Ovary (tissue), 9 donors: ENCODE data around the gene TBC1D3B. TPM values are rescaled to one million over a fixed set of nuclear protein-coding genes. Genes with fewer than 3 reads are reported as not detected.
"Not testable (repeated sequence)": the region's sequence is repeated elsewhere in the genome, so short reads cannot be mapped to it uniquely, and the experiment has no call there.

Experiments
- DNase-seq, 5 donors: peaks; one replicate each; pipeline ENCODE4 v3.0.0-alpha.2; 2019 to 2020
- H3K27ac ChIP-seq, 2 donors: fragments of 200-600 bp; one replicate each; pipeline versions ENCODE4 v1.5.1 to v1.8.0; 2019 to 2022
- H3K27me3 ChIP-seq: fragments of 200-600 bp; one replicate; pipeline ENCODE4 v1.8.0; 2022
- H3K36me3 ChIP-seq: fragments of 200-600 bp; sonication (generic); one replicate; pipeline ENCODE4 v1.5.1; 2019
- H3K4me1 ChIP-seq: one replicate; pipeline ENCODE4 v1.8.1; 2013; ENCODE audit warnings: mild to moderate bottlenecking, moderate library complexity; ENCODE audit not compliant: insufficient read depth
- H3K4me3 ChIP-seq: fragments of 200-600 bp; sonication (generic); one replicate; pipeline ENCODE4 v1.5.1; 2017
- H3K9me3 ChIP-seq, 2 donors: fragments of 200-600 bp in 1 of 2; sonication (generic) in 1 of 2; one replicate each; pipeline versions ENCODE4 v1.5.1 to v1.8.1; 2013 to 2019; ENCODE audit warnings: mild to moderate bottlenecking in 1 of 2, moderate library complexity in 1 of 2
- EP300 ChIP-seq: sonication (generic); formaldehyde crosslinking; IDR thresholded peaks from one replicate; pipeline ENCODE4 v1.6.1; 2017; ENCODE audit warnings: antibody characterized with exemption
- POLR2A ChIP-seq: fragments of 450-650 bp; IDR thresholded peaks from one replicate; pipeline ENCODE4 v1.6.1; 2017; ENCODE audit warnings: antibody characterized with exemption, mild to moderate bottlenecking, moderate library complexity
- WGBS, 3 donors: extraction: QIAGEN DNeasy Blood & Tissue Kit in 1 of 3; methylation state at CpG; one replicate each; pipeline versions ENCODE4 v1.1.5 to v1.1.7; 2013 to 2017; 5-methylcytosine and 5-hydroxymethylcytosine counted together
- intact Hi-C, 4 donors: fragments of 100-400 bp; cut with DNase I; formaldehyde crosslinking; loops; one replicate each; pipeline versions ENCODE4 v1.11.0 to v1.15.1; 2022 to 2023
- polyA plus RNA-seq, 2 donors: library from polyadenylated mRNA; stranded (reverse); fragments of 200-250 nt in 1 of 2; fragments of 350-450 nt in 1 of 2; fragmentation: Illumina TruSeq in 1 of 2; extraction: RNeasy Lipid Tissue Mini Kit (QIAGEN cat#74804) in 1 of 2; gene quantifications; one replicate each; pipeline ENCODE4 v1.2.3, GENCODE V29; 2013 to 2014
- total RNA-seq, 7 donors: library from RNA; depleted of rRNA in 2 of 7; stranded (reverse); fragments of >200 nt in 2 of 7; fragmentation: NEBNext Ultra II Directional in 3 of 7; extraction: Animal tissue kit (Norgen Biotek cat#: 25700) in 3 of 7; gene quantifications; one replicate each; pipeline versions ENCODE4 v1.1.0 to v1.2.4, GENCODE V29; 2016 to 2023
- TF ChIP-seq, protein P1 (sequence below), 3 donors: fragments of 450-650 bp in 2 of 3; fragments of 200-600 bp in 1 of 3; IDR thresholded peaks; one replicate each; pipeline versions ENCODE4 v1.5.1 to v1.8.0; 2016 to 2022; ENCODE audit warnings: antibody characterized with exemption in 3 of 3, mild to moderate bottlenecking in 1 of 3
- donor health status: DM: no; HTN: no; CAD: no; lungs with moderate emphysema.
- donor health status: DM: no; HTN: no; CAD: no.
- donor health status: Bipolar disorder and iron deficiency.
- donor health status: DM: yes; HTN: yes; CAD: no.
- donor health status: DM: no; HTN: no; CAD: no.
- donor health status: DM: yes; HTN: yes; CAD: no.

Gene TBC1D3B
- total and polyA plus RNA-seq, 9 donors: 1.1 to 11.5 (median 4.5) TPM; not detected in 1

GRCh38 chr17:36198831-36199465, 22.5 kb upstream of the TBC1D3B start:
- 56 to 60% (median 57%) methylated on average over 7 of the region's 7 CpGs for WGBS, 3 donors
- H3K4me3 ChIP-seq: no peak overlapping the region
- H3K27ac ChIP-seq: no peak overlapping the region
- H3K4me1 ChIP-seq: peaks cover 5% of the 10 kb centered on the region
- intact Hi-C loops: no loop called here
- no peaks in the 10 kb centered on the region for H3K36me3 ChIP-seq
- no peak for DNase-seq
- H3K9me3 ChIP-seq: no peaks in the 10 kb centered on the region
- TF ChIP-seq, protein P1, sequence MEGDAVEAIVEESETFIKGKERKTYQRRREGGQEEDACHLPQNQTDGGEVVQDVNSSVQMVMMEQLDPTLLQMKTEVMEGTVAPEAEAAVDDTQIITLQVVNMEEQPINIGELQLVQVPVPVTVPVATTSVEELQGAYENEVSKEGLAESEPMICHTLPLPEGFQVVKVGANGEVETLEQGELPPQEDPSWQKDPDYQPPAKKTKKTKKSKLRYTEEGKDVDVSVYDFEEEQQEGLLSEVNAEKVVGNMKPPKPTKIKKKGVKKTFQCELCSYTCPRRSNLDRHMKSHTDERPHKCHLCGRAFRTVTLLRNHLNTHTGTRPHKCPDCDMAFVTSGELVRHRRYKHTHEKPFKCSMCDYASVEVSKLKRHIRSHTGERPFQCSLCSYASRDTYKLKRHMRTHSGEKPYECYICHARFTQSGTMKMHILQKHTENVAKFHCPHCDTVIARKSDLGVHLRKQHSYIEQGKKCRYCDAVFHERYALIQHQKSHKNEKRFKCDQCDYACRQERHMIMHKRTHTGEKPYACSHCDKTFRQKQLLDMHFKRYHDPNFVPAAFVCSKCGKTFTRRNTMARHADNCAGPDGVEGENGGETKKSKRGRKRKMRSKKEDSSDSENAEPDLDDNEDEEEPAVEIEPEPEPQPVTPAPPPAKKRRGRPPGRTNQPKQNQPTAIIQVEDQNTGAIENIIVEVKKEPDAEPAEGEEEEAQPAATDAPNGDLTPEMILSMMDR (IDR thresholded peaks at IDR 0.05): no peak
- TF ChIP-seq POLR2A: no peak
- no peak for TF ChIP-seq EP300
- no peaks in the 10 kb centered on the region for H3K27me3 ChIP-seq

DNA sequence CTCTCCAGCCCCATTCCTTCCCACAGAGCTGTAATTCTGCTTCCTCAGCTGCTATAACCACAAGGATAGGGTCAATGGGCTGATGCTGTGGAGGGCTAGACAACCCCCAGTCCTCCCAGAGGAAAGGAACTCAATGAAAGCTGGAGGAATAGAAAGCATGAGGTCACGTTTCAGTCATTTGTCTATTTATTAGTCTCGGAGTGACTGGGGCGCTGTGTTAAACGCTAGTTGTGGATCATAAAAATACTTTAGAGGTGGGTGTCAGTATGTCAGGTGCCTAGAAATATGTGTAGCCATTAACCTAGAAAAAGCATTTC, 20.9 kb upstream of the TBC1D3B start:
- TF ChIP-seq, protein P1 (IDR thresholded peaks at IDR 0.05): no peak
- TF ChIP-seq EP300: no peak
- TF ChIP-seq POLR2A: no peak
- 63 to 76% (median 70%) methylated on average over 4 of the region's 4 CpGs for WGBS, 3 donors
- Histone ChIP-seq H3K4me1 (peaks cover 4% of the 10 kb centered on the region), H3K27ac (no peak overlapping the region), H3K36me3 (no peaks in the 10 kb centered on the region), H3K9me3 (no peaks in the 10 kb centered on the region), H3K4me3 (no peak overlapping the region), H3K27me3 (no peaks in the 10 kb centered on the region)
- intact Hi-C loops: no loop called here
- no peak for DNase-seq

- TF ChIP-seq EP300 (no peak), POLR2A (no peak)
- TF ChIP-seq, protein P1 (IDR thresholded peaks at IDR 0.05): no peak
- peaks cover 2% of the 10 kb centered on the region for H3K4me1 ChIP-seq
- DNase-seq: no peak
- no peaks in the 10 kb centered on the region for H3K36me3 ChIP-seq
- intact Hi-C loops: no loop called here
- no peaks in the 10 kb centered on the region for H3K27me3 ChIP-seq
- H3K4me3 ChIP-seq: no peak overlapping the region
- H3K9me3 ChIP-seq: no peaks in the 10 kb centered on the region
- no peak overlapping the region for H3K27ac ChIP-seq
- WGBS, 3 donors: 74 to 81% (median 80%) methylated on average over 3 of the region's 3 CpGs
Observed at GRCh38 chr17:36196131-36196486, 19.7 kb upstream of the TBC1D3B start.

DNA sequence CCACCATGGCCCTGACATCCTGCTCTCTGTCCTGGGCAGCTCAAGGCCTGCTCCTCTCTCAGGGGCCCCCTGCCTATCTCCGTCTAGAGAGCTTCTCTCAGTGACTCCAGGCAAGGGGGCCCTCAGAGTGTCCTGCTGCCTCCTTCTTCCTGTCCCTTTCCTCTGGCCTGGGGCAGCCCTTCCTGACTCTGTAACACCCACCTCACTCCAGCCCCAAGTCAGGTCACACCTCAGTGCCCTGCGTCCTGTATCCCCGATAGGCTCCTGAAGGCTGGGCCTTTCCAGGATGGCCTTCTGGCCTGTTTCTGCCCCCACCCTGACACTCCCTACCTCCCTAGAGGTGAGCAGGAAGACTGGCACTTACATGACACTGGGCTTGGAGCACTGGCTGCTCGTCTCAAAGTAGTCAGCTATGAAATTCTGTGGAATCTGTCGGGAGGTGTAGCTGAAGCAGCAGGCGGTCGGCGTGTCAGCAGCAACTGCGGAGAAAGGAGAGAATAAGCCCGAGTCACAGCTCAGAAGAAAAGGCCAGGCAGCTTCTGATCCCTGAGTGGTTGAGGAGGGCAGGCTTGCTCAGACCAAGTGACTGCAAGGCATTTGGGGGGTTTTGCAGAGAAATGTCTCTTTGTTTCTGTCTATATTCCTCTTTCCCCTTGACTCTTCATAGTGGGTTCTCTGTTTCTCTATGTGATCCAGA, 19.1 kb upstream of the TBC1D3B start:
- intact Hi-C loops: no loop called here
- H3K4me3 ChIP-seq: no peak overlapping the region
- no peak for DNase-seq
- no peaks in the 10 kb centered on the region for H3K27me3 ChIP-seq
- 77 to 80% (median 79%) methylated on average over 10 of the region's 10 CpGs for WGBS, 3 donors
- peaks cover 2% of the 10 kb centered on the region for H3K4me1 ChIP-seq
- H3K27ac ChIP-seq: no peak overlapping the region
- TF ChIP-seq, protein P1 (IDR thresholded peaks at IDR 0.05): no peak
- TF ChIP-seq POLR2A: no peak
- no peak for TF ChIP-seq EP300
- H3K9me3 ChIP-seq: no peaks in the 10 kb centered on the region
- no peaks in the 10 kb centered on the region for H3K36me3 ChIP-seq

GRCh38 chr17:36194832-36195433, 18.5 kb upstream of the TBC1D3B start:
- H3K27ac ChIP-seq, DNase-seq, H3K27me3 ChIP-seq, H3K4me3 ChIP-seq, intact Hi-C loops, H3K4me1 ChIP-seq, H3K36me3 ChIP-seq, H3K9me3 ChIP-seq: not testable (repeated sequence)
- WGBS, 3 donors: 80 to 82% (median 82%) methylated on average over 10 of the region's 10 CpGs

- H3K9me3 ChIP-seq, H3K4me1 ChIP-seq, DNase-seq, H3K36me3 ChIP-seq, H3K27ac ChIP-seq, intact Hi-C loops, H3K4me3 ChIP-seq, H3K27me3 ChIP-seq: not testable (repeated sequence)
- WGBS, 3 donors: 85 to 86% (median 85%) methylated on average over 5 to 8 of the region's 8 CpGs
Observed at GRCh38 chr17:36194147-36194831, 17.9 kb upstream of the TBC1D3B start.
